Upper lobe of left lung (tissue), 6 donors: ENCODE results near the gene KCNAB2. TPM values are rescaled to one million over a fixed set of nuclear protein-coding genes. Genes with fewer than 3 reads are reported as not detected.

Experiments used
- ATAC-seq, 2 donors: fragments of 200-7000 bp; cut with Tn5 transposase; one replicate each; pipeline ENCODE4 v1.9.1; 2022; ENCODE audit warnings: mild to moderate bottlenecking in 2 of 2, moderate library complexity in 2 of 2; ENCODE audit not compliant: low FRiP score in 2 of 2
- DNase-seq, 2 donors: peaks; one replicate each; pipeline ENCODE4 v3.0.0-alpha.2; 2019 to 2020
- H3K27ac ChIP-seq, 4 donors: fragments of 200-600 bp; sonication (generic); one replicate each; pipeline ENCODE4 v1.5.1; 2016 to 2019
- H3K27me3 ChIP-seq, 4 donors: fragments of 200-600 bp; sonication (generic); one replicate each; pipeline ENCODE4 v1.5.1; 2017 to 2019
- H3K36me3 ChIP-seq, 4 donors: fragments of 200-600 bp; sonication (generic); one replicate each; pipeline ENCODE4 v1.5.1; 2016 to 2019
- H3K4me1 ChIP-seq, 4 donors: fragments of 200-600 bp; sonication (generic); one replicate each; pipeline ENCODE4 v1.5.1; 2018 to 2019
- H3K4me3 ChIP-seq, 4 donors: fragments of 200-600 bp; sonication (generic); one replicate each; pipeline ENCODE4 v1.5.1; 2017 to 2019; ENCODE audit warnings: mild to moderate bottlenecking in 2 of 4, moderate library complexity in 1 of 4
- H3K9me3 ChIP-seq, 4 donors: fragments of 200-600 bp; sonication (generic); one replicate each; pipeline ENCODE4 v1.5.1; 2018 to 2019
- EP300 ChIP-seq, 4 donors: sonication (generic); formaldehyde crosslinking; IDR thresholded peaks; one replicate each; pipeline ENCODE4 v1.5.1; 2017; ENCODE audit warnings: antibody characterized with exemption in 4 of 4, control low read depth in 2 of 4
- POLR2A ChIP-seq, 4 donors: fragments of 450-650 bp; IDR thresholded peaks; one replicate each; pipeline ENCODE4 v1.5.1; 2016 to 2017; ENCODE audit warnings: antibody characterized with exemption in 4 of 4, mild to moderate bottlenecking in 2 of 4
- POLR2AphosphoS5 ChIP-seq, 2 donors: sonication (generic); formaldehyde crosslinking; IDR thresholded peaks; one replicate each; pipeline ENCODE4 v1.5.1; 2017; ENCODE audit warnings: antibody characterized with exemption in 2 of 2
- WGBS, 2 donors: methylation state at CpG; one replicate each; pipeline ENCODE4 v1.1.5; 2017 to 2018; 5-methylcytosine and 5-hydroxymethylcytosine counted together
- total RNA-seq, 6 donors: library from RNA; depleted of rRNA in 4 of 6; stranded (reverse); fragments of >200 nt in 4 of 6; gene quantifications; one replicate each; pipeline versions ENCODE4 v1.1.0 to v1.2.1, GENCODE V29; 2016 to 2021
- TF ChIP-seq, protein P1 (sequence below), 6 experiments: fragments of 450-650 bp in 4 of 6; fragments of 200-600 bp in 2 of 6; sonication (generic) in 2 of 6; IDR thresholded peaks; one replicate each; pipeline ENCODE4 v1.5.1; 2016 to 2019; ENCODE audit warnings: antibody characterized with exemption in 6 of 6
- donor health status: DM: no; HTN: no; CAD: no; lungs with moderate emphysema.
- donor health status: DM: no; HTN: yes; CAD: no; lungs with severe emphysema.

The KCNAB2 gene
- total RNA-seq, 6 donors from 2014 or later = 36.9 to 129 (median 97.8) TPM

DNA sequence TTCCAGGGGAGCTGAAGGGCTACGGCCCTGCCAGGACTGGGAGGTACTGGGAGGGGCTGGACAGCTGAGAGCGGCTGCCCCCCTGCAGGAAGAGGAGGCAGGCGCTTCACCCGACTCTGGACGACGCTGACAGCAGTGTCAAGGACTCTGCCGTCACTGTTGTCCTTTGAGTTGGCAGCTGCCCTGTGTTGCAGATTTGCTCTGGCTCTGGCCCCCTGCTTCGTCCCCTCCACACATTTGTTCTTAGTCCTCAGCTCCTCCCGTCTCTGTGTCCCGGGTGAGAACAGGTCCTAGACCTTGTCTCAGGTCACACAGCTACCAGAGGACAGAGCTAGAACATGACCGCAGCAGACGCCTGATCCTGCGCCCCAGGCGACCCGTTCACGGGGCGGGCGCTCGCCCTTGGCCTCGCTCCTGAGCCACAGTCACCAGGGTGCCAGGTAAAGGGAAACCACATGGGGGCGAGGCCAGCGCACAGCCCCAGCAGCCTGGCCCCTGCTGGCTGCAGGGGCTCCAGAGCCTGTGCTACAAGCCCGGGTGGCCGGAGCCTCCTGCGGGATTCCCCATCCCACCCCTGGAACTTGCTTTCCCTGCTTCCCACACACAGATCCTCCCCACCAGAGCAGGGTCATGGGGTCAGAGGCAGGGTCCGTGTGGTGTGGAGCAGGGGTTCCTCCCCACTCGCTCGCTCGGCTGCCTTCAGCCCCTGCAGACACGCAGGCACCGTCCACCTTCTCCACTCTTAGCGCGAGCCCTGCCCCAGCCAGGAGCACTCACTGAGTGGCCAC is 42.8 kb upstream of the KCNAB2 start:
- H3K27me3 ChIP-seq = no peaks in the 10 kb centered on the region
- ATAC-seq (no peak), DNase-seq (peak; percentile 11 to 76)
- no peak overlapping the region for H3K27ac ChIP-seq
- no peaks in the 10 kb centered on the region for H3K9me3 ChIP-seq
- WGBS, 2 donors = 67 to 69% methylated on average over 18 to 33 of the region's 33 CpGs
- H3K36me3 ChIP-seq = no peaks in the 10 kb centered on the region
- no peaks in the 10 kb centered on the region for H3K4me1 ChIP-seq
- no peak for TF ChIP-seq POLR2AphosphoS5 (IDR thresholded peaks at IDR 0.05)
- no peak for TF ChIP-seq POLR2A (IDR thresholded peaks at IDR 0.05)
- no peak overlapping the region for H3K4me3 ChIP-seq

DNA sequence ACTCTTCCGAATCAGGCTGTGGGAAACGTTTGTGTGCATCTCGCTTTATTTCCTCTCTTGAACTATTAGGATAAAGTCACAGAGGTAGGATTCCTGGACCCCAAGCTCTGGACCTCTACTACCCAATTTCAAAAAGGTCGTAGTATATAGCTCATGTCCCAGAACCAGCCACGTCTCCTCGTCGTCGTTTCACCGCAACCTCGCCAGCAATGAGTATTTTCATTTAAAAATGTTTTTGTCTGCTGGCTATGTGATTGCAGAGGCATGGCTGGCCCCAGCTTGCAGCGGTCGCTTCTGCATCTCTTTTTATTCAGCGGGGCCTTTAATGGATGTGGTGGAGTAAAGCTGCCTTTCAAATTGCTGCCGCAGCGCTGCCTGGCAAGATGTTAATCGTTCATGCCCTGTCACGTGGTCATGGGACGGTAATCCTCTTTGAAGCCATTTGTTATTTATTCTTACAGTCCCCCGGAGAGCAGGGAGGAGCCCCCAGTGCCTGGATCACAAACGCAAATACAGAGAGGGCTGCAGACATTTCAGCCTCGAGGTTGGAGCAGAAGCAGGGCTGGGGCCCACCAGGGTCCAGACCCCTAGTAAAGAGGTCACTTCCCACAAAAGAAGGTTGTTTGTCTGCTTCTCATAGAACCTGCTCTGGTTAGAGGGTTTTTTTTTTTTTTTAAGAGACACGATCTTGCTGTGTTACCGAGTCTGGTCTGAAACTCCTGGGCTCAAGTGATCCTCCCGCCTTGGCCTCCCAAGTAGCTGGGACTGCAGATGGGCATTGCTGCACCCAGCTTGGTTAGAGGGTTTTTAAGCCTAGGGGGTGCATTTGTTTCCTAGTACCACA is 41.9 kb upstream of the KCNAB2 start:
- TF ChIP-seq POLR2AphosphoS5 (IDR thresholded peaks at IDR 0.05) (no peak), EP300 (IDR thresholded peaks at IDR 0.05) (no peak), POLR2A (IDR thresholded peaks at IDR 0.05) (no peak)
- TF ChIP-seq, protein P1, sequence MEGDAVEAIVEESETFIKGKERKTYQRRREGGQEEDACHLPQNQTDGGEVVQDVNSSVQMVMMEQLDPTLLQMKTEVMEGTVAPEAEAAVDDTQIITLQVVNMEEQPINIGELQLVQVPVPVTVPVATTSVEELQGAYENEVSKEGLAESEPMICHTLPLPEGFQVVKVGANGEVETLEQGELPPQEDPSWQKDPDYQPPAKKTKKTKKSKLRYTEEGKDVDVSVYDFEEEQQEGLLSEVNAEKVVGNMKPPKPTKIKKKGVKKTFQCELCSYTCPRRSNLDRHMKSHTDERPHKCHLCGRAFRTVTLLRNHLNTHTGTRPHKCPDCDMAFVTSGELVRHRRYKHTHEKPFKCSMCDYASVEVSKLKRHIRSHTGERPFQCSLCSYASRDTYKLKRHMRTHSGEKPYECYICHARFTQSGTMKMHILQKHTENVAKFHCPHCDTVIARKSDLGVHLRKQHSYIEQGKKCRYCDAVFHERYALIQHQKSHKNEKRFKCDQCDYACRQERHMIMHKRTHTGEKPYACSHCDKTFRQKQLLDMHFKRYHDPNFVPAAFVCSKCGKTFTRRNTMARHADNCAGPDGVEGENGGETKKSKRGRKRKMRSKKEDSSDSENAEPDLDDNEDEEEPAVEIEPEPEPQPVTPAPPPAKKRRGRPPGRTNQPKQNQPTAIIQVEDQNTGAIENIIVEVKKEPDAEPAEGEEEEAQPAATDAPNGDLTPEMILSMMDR (IDR thresholded peaks at IDR 0.05) = no peak
- Histone ChIP-seq H3K9me3 (no peaks in the 10 kb centered on the region), H3K27ac (no peak overlapping the region), H3K36me3 (no peaks in the 10 kb centered on the region), H3K27me3 (no peaks in the 10 kb centered on the region), H3K4me1 (no peaks in the 10 kb centered on the region), H3K4me3 (no peak overlapping the region)
- ATAC-seq (no peak), DNase-seq (peak in 1 of 2 donors; percentile 6)
- WGBS, 2 donors = 70 to 74% methylated on average over 24 of the region's 24 CpGs

DNA sequence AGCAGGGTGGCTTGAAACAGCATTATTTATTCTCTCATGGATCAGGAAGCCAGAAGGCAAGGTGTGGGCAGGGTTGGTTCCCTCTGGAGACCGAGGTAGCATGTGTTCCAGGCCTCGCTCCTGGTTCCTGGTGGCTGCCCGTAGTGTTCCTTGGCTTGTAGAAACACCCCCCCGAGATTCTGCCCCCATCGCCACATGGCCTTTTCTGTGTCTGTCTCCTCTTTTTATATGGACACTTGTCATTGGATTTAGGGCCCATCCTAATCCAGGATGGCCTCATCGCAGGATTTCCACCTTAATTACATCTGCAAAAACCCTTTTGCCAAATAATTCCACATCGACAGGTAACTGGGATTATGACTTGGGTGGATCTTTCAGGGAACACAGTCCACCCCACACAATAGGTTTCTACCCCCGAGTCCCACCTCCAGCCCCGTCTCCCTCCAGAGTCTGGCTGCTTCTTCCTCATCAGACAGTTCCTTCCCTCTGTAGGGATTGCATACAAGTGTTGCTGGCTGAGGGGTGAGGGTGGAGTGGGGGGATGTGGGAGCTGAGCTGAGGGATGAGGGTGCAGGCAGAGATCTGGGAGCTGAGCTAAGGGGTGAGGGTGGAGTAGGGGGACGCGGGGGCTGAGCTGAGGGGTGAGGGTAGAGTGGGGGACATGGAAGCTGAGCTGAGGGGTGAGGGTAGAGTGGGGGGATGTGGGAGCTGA is 41.1 kb upstream of the KCNAB2 start:
- no peak overlapping the region for H3K4me3 ChIP-seq
- no peaks in the 10 kb centered on the region for H3K4me1 ChIP-seq
- no peaks in the 10 kb centered on the region for H3K9me3 ChIP-seq
- no peaks in the 10 kb centered on the region for H3K36me3 ChIP-seq
- ATAC-seq (no peak), DNase-seq (no peak)
- TF ChIP-seq POLR2A (IDR thresholded peaks at IDR 0.05) = no peak
- no peak for TF ChIP-seq POLR2AphosphoS5 (IDR thresholded peaks at IDR 0.05)
- TF ChIP-seq EP300 (IDR thresholded peaks at IDR 0.05) = no peak
- WGBS, 2 donors = 92 to 93% methylated on average over 9 to 11 of the region's 11 CpGs
- no peak overlapping the region for H3K27ac ChIP-seq
- H3K27me3 ChIP-seq = no peaks in the 10 kb centered on the region

DNA sequence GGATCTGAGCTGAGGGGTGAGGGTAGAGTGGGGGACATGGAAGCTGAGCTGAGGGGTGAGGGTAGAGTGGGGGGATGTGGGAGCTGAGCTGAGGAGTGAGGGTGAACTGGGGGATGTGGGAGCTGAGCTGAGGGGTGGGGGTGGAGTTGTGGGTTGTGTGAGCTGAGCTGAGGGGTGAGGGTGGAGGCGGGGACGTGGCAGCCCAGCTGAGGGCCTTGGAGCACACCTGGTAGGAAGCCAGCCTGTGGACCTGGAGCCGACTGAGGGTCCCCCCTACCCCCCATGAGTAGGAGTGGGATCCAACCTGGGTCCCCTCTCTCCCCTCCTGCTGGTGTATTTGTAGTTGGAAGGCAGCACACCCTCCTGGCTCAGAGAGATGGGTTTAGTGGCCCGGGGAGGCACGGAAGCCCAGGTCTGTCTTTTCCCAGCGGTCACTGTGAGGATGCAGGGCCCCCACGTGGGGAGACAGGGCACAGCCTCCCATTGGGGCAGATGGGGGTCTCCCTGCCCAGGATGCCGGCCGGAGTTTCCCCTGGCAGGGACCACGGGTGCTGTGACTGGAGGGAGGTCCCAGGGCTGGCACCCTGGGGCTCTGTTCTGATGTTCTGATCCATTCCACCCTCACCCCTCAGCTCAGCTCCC is 40.3 kb upstream of the KCNAB2 start:
- peak in 1 of 2 donors; percentile 18 for DNase-seq
- H3K27ac ChIP-seq = no peak overlapping the region
- no peaks in the 10 kb centered on the region for H3K9me3 ChIP-seq
- H3K27me3 ChIP-seq = no peaks in the 10 kb centered on the region
- ATAC-seq = no peak
- no peak overlapping the region for H3K4me3 ChIP-seq
- TF ChIP-seq, protein P1 (IDR thresholded peaks at IDR 0.05) = no peak
- TF ChIP-seq POLR2AphosphoS5 (IDR thresholded peaks at IDR 0.05) (no peak), EP300 (IDR thresholded peaks at IDR 0.05) (no peak), POLR2A (IDR thresholded peaks at IDR 0.05) (no peak)
- H3K4me1 ChIP-seq = no peaks in the 10 kb centered on the region
- no peaks in the 10 kb centered on the region for H3K36me3 ChIP-seq
- 76 to 87% methylated on average over 3 to 10 of the region's 10 CpGs for WGBS, 2 donors

DNA sequence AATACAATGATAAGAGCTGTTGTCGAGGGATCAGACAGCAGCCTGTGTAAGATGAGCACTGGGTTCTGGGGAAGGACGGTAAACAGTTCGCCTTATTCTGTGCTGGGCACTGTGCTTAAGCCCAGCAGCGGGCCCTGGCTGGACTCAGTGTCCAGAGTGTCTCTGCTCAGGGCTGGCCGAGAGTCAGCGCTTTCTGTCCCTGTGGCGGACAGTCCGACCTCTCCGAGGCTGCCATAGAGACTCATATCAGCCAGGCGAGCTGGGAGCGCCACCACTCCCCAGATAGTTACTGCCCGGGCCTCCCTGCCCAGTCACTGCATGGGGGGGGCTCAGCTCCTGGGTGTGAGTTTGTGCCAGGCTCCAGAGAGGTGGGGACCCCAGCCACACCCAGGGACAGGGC is 38.8 kb upstream of the KCNAB2 start:
- WGBS, 2 donors = 84 to 93% methylated on average over 5 to 12 of the region's 12 CpGs
- H3K36me3 ChIP-seq = no peaks in the 10 kb centered on the region
- no peaks in the 10 kb centered on the region for H3K4me1 ChIP-seq
- no peaks in the 10 kb centered on the region for H3K9me3 ChIP-seq
- H3K4me3 ChIP-seq = no peak overlapping the region
- no peak for TF ChIP-seq EP300 (IDR thresholded peaks at IDR 0.05)
- TF ChIP-seq, protein P1 (IDR thresholded peaks at IDR 0.05) = no peak
- TF ChIP-seq POLR2A (IDR thresholded peaks at IDR 0.05) = no peak
- no peak for TF ChIP-seq POLR2AphosphoS5 (IDR thresholded peaks at IDR 0.05)
- no peak overlapping the region for H3K27ac ChIP-seq
- ATAC-seq (no peak), DNase-seq (no peak)
- no peaks in the 10 kb centered on the region for H3K27me3 ChIP-seq
